GM23338 (cell line): Measurements from ENCODE around the gene ANAPC5.

Experiments
- CREB1 ChIP-seq: fragments of 250-450 bp; sonication (Bioruptor Pico); IDR thresholded peaks from 2 replicates; pipeline ENCODE4 v1.5.0; 2020; ENCODE audit warnings: low read depth, mild to moderate bottlenecking, moderate library complexity
- CTCF ChIP-seq, 2 experiments: fragments of 200-600 bp in 1 of 2; sonication (generic) in 1 of 2; conservative IDR thresholded peaks; 2 replicates each; pipeline versions ENCODE4 v1.5.1 to v1.6.1; 2016 to 2017; ENCODE audit warnings: antibody characterized with exemption in 2 of 2, low read depth in 2 of 2, mild to moderate bottlenecking in 2 of 2, moderate library complexity in 1 of 2
- EZH2 ChIP-seq: fragments of 200-600 bp; sonication (generic); IDR thresholded peaks from one replicate; pipeline ENCODE4 v1.8.0; 2017; ENCODE audit warnings: antibody characterized with exemption, mild to moderate bottlenecking, low read depth; ENCODE audit not compliant: unreplicated experiment
- EZH2phosphoT487 ChIP-seq: fragments of 200-600 bp; sonication (generic); IDR thresholded peaks from one replicate; pipeline ENCODE4 v1.8.1; 2018; ENCODE audit warnings: antibody characterized with exemption; ENCODE audit not compliant: unreplicated experiment
- NANOG ChIP-seq: IDR thresholded peaks from 2 replicates; pipeline ENCODE4 v1.6.1; 2016; ENCODE audit warnings: antibody characterized with exemption, borderline replicate concordance
- POLR2AphosphoS5 ChIP-seq: IDR thresholded peaks from 2 replicates; pipeline ENCODE4 v1.6.1; 2016; ENCODE audit warnings: antibody characterized with exemption, low read depth
- REST ChIP-seq: IDR thresholded peaks from one replicate; pipeline ENCODE4 v1.6.1; 2018; ENCODE audit warnings: antibody characterized with exemption; ENCODE audit not compliant: unreplicated experiment

- TF ChIP-seq CTCF (conservative IDR thresholded peaks at IDR 0.05; ENCODE audit: low read depth in 2 of 2) (no peak), EZH2 (no peak), REST (no peak), CREB1 (CRISPR knock-in tag) (no peak), EZH2phosphoT487 (no peak), POLR2AphosphoS5 (no peak), NANOG (no peak)
Measured at GRCh38 chr12:121259074-121259473, 93.1 kb downstream of the ANAPC5 start.
